ENCODE results near the gene HCFC1.
A peak's percentile ranks its signal among the peaks of the same experiment; 100 is the strongest.

Gene HCFC1

GRCh38 chrX:153934148-153934761, 37.4 kb downstream of the HCFC1 start:
- H4K8ac ChIP-seq (ENCODE audit: low read depth, low read length), result no peak overlapping the region
- no peak overlapping the region for H2BK15ac ChIP-seq (ENCODE audit: low read length)
- peak overlapping the region; percentile 62 for H3K4me2 ChIP-seq (ENCODE audit: insufficient read depth, low read length, poor library complexity, severe bottlenecking)
- peaks cover 10 to 37% of the 10 kb centered on the region in 2 donors for H3K36me3 ChIP-seq (replicated peaks in 1 of 2; ENCODE audit: control insufficient read depth in 2 of 2, insufficient read depth in 2 of 2, low read length in 2 of 2)
- peak overlapping the region; percentile 53 for H2BK5ac ChIP-seq (ENCODE audit: low read length)
- H2BK12ac ChIP-seq (ENCODE audit: low read length), result no peak overlapping the region
- DNase-seq (ENCODE audit: low spot score), result no peak
- H4K91ac ChIP-seq (ENCODE audit: low read depth, low read length, poor library complexity), result no peak overlapping the region
- H3K4me3 ChIP-seq (ENCODE audit: low read length in 2 of 2), result peak overlapping the region; percentile 75 to 93
- WGBS, 2 donors (ENCODE audit: extremely low coverage in 2 of 2, insufficient read length in 2 of 2, insufficient replicate concordance in 1 of 2), result no CpG with 5 or more reads among the region's 33 CpGs
- no peaks in the 10 kb centered on the region for H3K9me3 ChIP-seq (replicated peaks in 1 of 2; ENCODE audit: control insufficient read depth in 2 of 2, insufficient read depth in 1 of 2, low read depth in 1 of 2, low read length in 2 of 2)
- H3K23ac ChIP-seq (ENCODE audit: low read depth, low read length, poor library complexity), result peak overlapping the region; percentile 65
- H3K27me3 ChIP-seq (ENCODE audit: control insufficient read depth in 3 of 3, insufficient read depth in 3 of 3, low read depth in 1 of 3, low read length in 3 of 3), result peaks cover 0 to 26% (median 0%) of the 10 kb centered on the region in 3 experiments
- no peak overlapping the region for H3K4ac ChIP-seq (ENCODE audit: low read length)
- H3K9ac ChIP-seq (ENCODE audit: low read depth, low read length, poor library complexity), result peak overlapping the region; percentile 90
- no peak overlapping the region for H3K14ac ChIP-seq (ENCODE audit: low read length)
- no peak overlapping the region for H3K27ac ChIP-seq (replicated peaks; ENCODE audit: low read length)
- H3K4me1 ChIP-seq (ENCODE audit: control insufficient read depth in 2 of 2, insufficient read depth in 1 of 2, low read depth in 1 of 2, low read length in 2 of 2), result peaks cover 0 to 4% of the 10 kb centered on the region in 2 donors
- peak overlapping the region; percentile 28 for H3K18ac ChIP-seq (ENCODE audit: low read length)
- H2AK5ac ChIP-seq (ENCODE audit: low read depth, low read length), result no peak overlapping the region
- peak overlapping the region; percentile 56 for H2AFZ ChIP-seq (ENCODE audit: low read length)
- H3K79me1 ChIP-seq (ENCODE audit: low read depth, low read length), result peaks cover 6% of the 10 kb centered on the region
- no peak overlapping the region for H2BK120ac ChIP-seq (ENCODE audit: low read depth, low read length)

- H3K4me2 ChIP-seq (ENCODE audit: insufficient read depth, low read length, poor library complexity, severe bottlenecking), result peak overlapping the region; percentile 2
- H3K36me3 ChIP-seq (replicated peaks in 1 of 2; ENCODE audit: control insufficient read depth in 2 of 2, insufficient read depth in 2 of 2, low read length in 2 of 2), result peaks cover 10 to 41% of the 10 kb centered on the region in 2 donors
- no peak overlapping the region for H3K23ac ChIP-seq (ENCODE audit: low read depth, low read length, poor library complexity)
- no peak overlapping the region for H2AK5ac ChIP-seq (ENCODE audit: low read depth, low read length)
- no peak overlapping the region for H2BK15ac ChIP-seq (ENCODE audit: low read length)
- H3K18ac ChIP-seq (ENCODE audit: low read length), result no peak overlapping the region
- H3K27me3 ChIP-seq (ENCODE audit: control insufficient read depth in 3 of 3, insufficient read depth in 3 of 3, low read depth in 1 of 3, low read length in 3 of 3), result peaks cover 0 to 26% (median 0%) of the 10 kb centered on the region in 3 experiments
- no peak overlapping the region for H4K91ac ChIP-seq (ENCODE audit: low read depth, low read length, poor library complexity)
- H3K14ac ChIP-seq (ENCODE audit: low read length), result no peak overlapping the region
- H2BK5ac ChIP-seq (ENCODE audit: low read length), result no peak overlapping the region
- H3K27ac ChIP-seq (replicated peaks; ENCODE audit: low read length), result no peak overlapping the region
- H3K4me3 ChIP-seq (ENCODE audit: low read length in 2 of 2), result peak overlapping the region in 1 of 2 donors; percentile 75
- H3K79me1 ChIP-seq (ENCODE audit: low read depth, low read length), result peaks cover 6% of the 10 kb centered on the region
- H4K8ac ChIP-seq (ENCODE audit: low read depth, low read length), result no peak overlapping the region
- no peak overlapping the region for H2BK120ac ChIP-seq (ENCODE audit: low read depth, low read length)
- no peak overlapping the region for H3K4ac ChIP-seq (ENCODE audit: low read length)
- no peak overlapping the region for H2AFZ ChIP-seq (ENCODE audit: low read length)
- peaks cover 0 to 4% of the 10 kb centered on the region in 2 donors for H3K4me1 ChIP-seq (ENCODE audit: control insufficient read depth in 2 of 2, insufficient read depth in 1 of 2, low read depth in 1 of 2, low read length in 2 of 2)
- no peak overlapping the region for H3K9ac ChIP-seq (ENCODE audit: low read depth, low read length, poor library complexity)
- DNase-seq (ENCODE audit: low spot score), result no peak
- no peaks in the 10 kb centered on the region for H3K9me3 ChIP-seq (replicated peaks in 1 of 2; ENCODE audit: control insufficient read depth in 2 of 2, insufficient read depth in 1 of 2, low read depth in 1 of 2, low read length in 2 of 2)
- WGBS, 2 donors (ENCODE audit: extremely low coverage in 2 of 2, insufficient read length in 2 of 2, insufficient replicate concordance in 1 of 2), result no CpG with 5 or more reads among the region's 7 CpGs
- no peak overlapping the region for H2BK12ac ChIP-seq (ENCODE audit: low read length)
These were observed 37.9 kb downstream of the HCFC1 start for GRCh38 chrX:153933748-153934147.

GRCh38 chrX:153932220-153932915, 39.2 kb downstream of the HCFC1 start:
- Histone ChIP-seq H3K4me1 (ENCODE audit: control insufficient read depth in 2 of 2, insufficient read depth in 1 of 2, low read depth in 1 of 2, low read length in 2 of 2) (peaks cover 0 to 4% of the 10 kb centered on the region in 2 donors), H2BK12ac (ENCODE audit: low read length) (no peak overlapping the region), H2AFZ (ENCODE audit: low read length) (no peak overlapping the region), H3K4me3 (ENCODE audit: low read length in 2 of 2) (no peak overlapping the region), H3K23ac (ENCODE audit: low read depth, low read length, poor library complexity) (no peak overlapping the region), H3K4me2 (ENCODE audit: insufficient read depth, low read length, poor library complexity, severe bottlenecking) (no peak overlapping the region), H2BK15ac (ENCODE audit: low read length) (no peak overlapping the region), H3K9me3 (replicated peaks in 1 of 2; ENCODE audit: control insufficient read depth in 2 of 2, insufficient read depth in 1 of 2, low read depth in 1 of 2, low read length in 2 of 2) (no peaks in the 10 kb centered on the region), H2BK5ac (ENCODE audit: low read length) (no peak overlapping the region), H2BK120ac (ENCODE audit: low read depth, low read length) (no peak overlapping the region), H3K9ac (ENCODE audit: low read depth, low read length, poor library complexity) (no peak overlapping the region), H3K4ac (ENCODE audit: low read length) (no peak overlapping the region), H2AK5ac (ENCODE audit: low read depth, low read length) (no peak overlapping the region), H4K8ac (ENCODE audit: low read depth, low read length) (no peak overlapping the region), H3K18ac (ENCODE audit: low read length) (no peak overlapping the region), H3K27me3 (ENCODE audit: control insufficient read depth in 3 of 3, insufficient read depth in 3 of 3, low read depth in 1 of 3, low read length in 3 of 3) (peaks cover 0 to 26% (median 0%) of the 10 kb centered on the region in 3 experiments), H3K14ac (ENCODE audit: low read length) (no peak overlapping the region), H3K27ac (replicated peaks; ENCODE audit: low read length) (no peak overlapping the region), H3K79me1 (ENCODE audit: low read depth, low read length) (peaks cover 6% of the 10 kb centered on the region), H4K91ac (ENCODE audit: low read depth, low read length, poor library complexity) (no peak overlapping the region), H3K36me3 (replicated peaks in 1 of 2; ENCODE audit: control insufficient read depth in 2 of 2, insufficient read depth in 2 of 2, low read length in 2 of 2) (peaks cover 10 to 41% of the 10 kb centered on the region in 2 donors)
- DNase-seq (ENCODE audit: low spot score), result no peak
- no CpG with 5 or more reads among the region's 13 CpGs for WGBS, 2 donors (ENCODE audit: extremely low coverage in 2 of 2, insufficient read length in 2 of 2, insufficient replicate concordance in 1 of 2)

- H3K4me2 ChIP-seq (ENCODE audit: insufficient read depth, low read length, poor library complexity, severe bottlenecking), result no peak overlapping the region
- no peak overlapping the region for H2BK15ac ChIP-seq (ENCODE audit: low read length)
- no peak overlapping the region for H3K14ac ChIP-seq (ENCODE audit: low read length)
- peaks cover 0 to 26% (median 0%) of the 10 kb centered on the region in 3 experiments for H3K27me3 ChIP-seq (ENCODE audit: control insufficient read depth in 3 of 3, insufficient read depth in 3 of 3, low read depth in 1 of 3, low read length in 3 of 3)
- H3K4me3 ChIP-seq (ENCODE audit: low read length in 2 of 2), result no peak overlapping the region
- no peak overlapping the region for H2AFZ ChIP-seq (ENCODE audit: low read length)
- H2BK120ac ChIP-seq (ENCODE audit: low read depth, low read length), result no peak overlapping the region
- H3K36me3 ChIP-seq (replicated peaks in 1 of 2; ENCODE audit: control insufficient read depth in 2 of 2, insufficient read depth in 2 of 2, low read length in 2 of 2), result peaks cover 10 to 41% of the 10 kb centered on the region in 2 donors
- no CpG with 5 or more reads among the region's 13 CpGs for WGBS, 2 donors (ENCODE audit: extremely low coverage in 2 of 2, insufficient read length in 2 of 2, insufficient replicate concordance in 1 of 2)
- no peak overlapping the region for H3K18ac ChIP-seq (ENCODE audit: low read length)
- no peaks in the 10 kb centered on the region for H3K9me3 ChIP-seq (replicated peaks in 1 of 2; ENCODE audit: control insufficient read depth in 2 of 2, insufficient read depth in 1 of 2, low read depth in 1 of 2, low read length in 2 of 2)
- H2BK12ac ChIP-seq (ENCODE audit: low read length), result no peak overlapping the region
- no peak for DNase-seq (ENCODE audit: low spot score)
- H2BK5ac ChIP-seq (ENCODE audit: low read length), result no peak overlapping the region
- no peak overlapping the region for H3K9ac ChIP-seq (ENCODE audit: low read depth, low read length, poor library complexity)
- H3K4ac ChIP-seq (ENCODE audit: low read length), result no peak overlapping the region
- H4K8ac ChIP-seq (ENCODE audit: low read depth, low read length), result no peak overlapping the region
- peaks cover 6% of the 10 kb centered on the region for H3K79me1 ChIP-seq (ENCODE audit: low read depth, low read length)
- H4K91ac ChIP-seq (ENCODE audit: low read depth, low read length, poor library complexity), result no peak overlapping the region
- no peak overlapping the region for H3K23ac ChIP-seq (ENCODE audit: low read depth, low read length, poor library complexity)
- H3K27ac ChIP-seq (replicated peaks; ENCODE audit: low read length), result no peak overlapping the region
- H2AK5ac ChIP-seq (ENCODE audit: low read depth, low read length), result no peak overlapping the region
- H3K4me1 ChIP-seq (ENCODE audit: control insufficient read depth in 2 of 2, insufficient read depth in 1 of 2, low read depth in 1 of 2, low read length in 2 of 2), result peaks cover 3 to 9% of the 10 kb centered on the region in 2 donors
These were observed 39.9 kb downstream of the HCFC1 start for GRCh38 chrX:153931748-153932147.
